Right ventricle myocardium superior (tissue), 1 donor: ENCODE measurements around the gene FOXO6. TPM values are rescaled to one million over a fixed set of nuclear protein-coding genes. Genes with fewer than 3 reads are reported as not detected.
A peak's percentile ranks its signal among the peaks of the same experiment; 100 is the strongest.
"Not testable (repeated sequence)": the region's sequence is repeated elsewhere in the genome, so short reads cannot be mapped to it uniquely, and the experiment has no call there.

Source experiments
- ATAC-seq: fragments of 200-7000 bp; cut with Tn5 transposase; one replicate; pipeline ENCODE4 v1.9.1; 2020; ENCODE audit warnings: mild to moderate bottlenecking; ENCODE audit not compliant: poor library complexity
- DNase-seq: peaks from one replicate; pipeline ENCODE4 v3.0.0-alpha.2; 2020
- intact Hi-C: fragments of 100-400 bp; cut with DNase I; formaldehyde crosslinking; loops from one replicate; pipeline ENCODE4 v1.11.2; 2022
- total RNA-seq: library from RNA; stranded (reverse); fragmentation: NEBNext Ultra II Directional; extraction: Animal tissue kit (Norgen Biotek cat#: 25700); gene quantifications from one replicate; pipeline ENCODE4 v1.2.1, GENCODE V29; 2021
- donor health status: DM: no; HTN: yes; CAD: no; lungs with severe emphysema.

FOXO6 gene
- total RNA-seq, 1 donor from 2014 or later, result 3.6 TPM

GRCh38 chr1:41328001-41328615 is 33.1 kb upstream of the FOXO6 start:
- no peak for DNase-seq
- ATAC-seq, result no peak
- intact Hi-C loops, result no loop called here

- DNase-seq, result no peak
- intact Hi-C loops, result no loop called here
- no peak for ATAC-seq
These were observed 32.2 kb upstream of the FOXO6 start for GRCh38 chr1:41328780-41329640.

GRCh38 chr1:41329662-41330587 is 31.3 kb upstream of the FOXO6 start:
- intact Hi-C loops, result no loop called here
- no peak for ATAC-seq

GRCh38 chr1:41330588-41331545 is 30.4 kb upstream of the FOXO6 start:
- ATAC-seq, result no peak
- intact Hi-C loops, result no loop called here
- no peak for DNase-seq

More at GRCh38 chr1:41329662-41330587, 31.3 kb upstream of the FOXO6 start:
- no peak for DNase-seq

- DNase-seq, result no peak
These were observed 29.7 kb upstream of the FOXO6 start for GRCh38 chr1:41331546-41331917.

GRCh38 chr1:41332161-41332560 is 29.1 kb upstream of the FOXO6 start:
- intact Hi-C loops, DNase-seq, ATAC-seq: not testable (repeated sequence)

More at GRCh38 chr1:41331546-41331917, 29.7 kb upstream of the FOXO6 start:
- intact Hi-C loops, result no loop called here
- ATAC-seq, result no peak

- intact Hi-C loops, result no loop called here
- ATAC-seq, result no peak
These were observed 28.0 kb upstream of the FOXO6 start for GRCh38 chr1:41333146-41333784.

GRCh38 chr1:41338820-41339219 is 22.4 kb upstream of the FOXO6 start:
- no peak for DNase-seq
- no peak for ATAC-seq
- intact Hi-C loops, result no loop called here

More at GRCh38 chr1:41333146-41333784, 28.0 kb upstream of the FOXO6 start:
- no peak for DNase-seq

- no peak for ATAC-seq
- intact Hi-C loops, result no loop called here
These were observed 20.4 kb upstream of the FOXO6 start for GRCh38 chr1:41340655-41341364.

GRCh38 chr1:41341365-41341683 is 19.9 kb upstream of the FOXO6 start:
- ATAC-seq (no peak), DNase-seq (no peak)
- intact Hi-C loops, result no loop called here

More at GRCh38 chr1:41340655-41341364, 20.4 kb upstream of the FOXO6 start:
- no peak for DNase-seq

- ATAC-seq, result no peak
- intact Hi-C loops, result no loop called here
- no peak for DNase-seq
These were observed 19.3 kb upstream of the FOXO6 start for GRCh38 chr1:41341772-41342562.

- ATAC-seq (peak; percentile 18), DNase-seq (no peak)
- intact Hi-C loops, result no loop called here
These were observed 18.4 kb upstream of the FOXO6 start for GRCh38 chr1:41342774-41343355.

GRCh38 chr1:41343790-41344699 is 17.2 kb upstream of the FOXO6 start:
- intact Hi-C loops, result no loop called here
- ATAC-seq, result no peak
- DNase-seq, result no peak

GRCh38 chr1:41344708-41345159 is 16.5 kb upstream of the FOXO6 start:
- DNase-seq, result no peak
- intact Hi-C loops, result no loop called here
- ATAC-seq, result no peak
